ENCODE data around the gene IKBIP. TPM values are rescaled to one million over a fixed set of nuclear protein-coding genes. Genes with fewer than 3 reads are reported as not detected.

The IKBIP gene
- total and polyA plus RNA-seq, 9 of the 15 experiments (the other 6 are each of a cell fraction or from before 2014, with no cell fraction given), result 3.3 to 19.5 (median 14.9) TPM

DNA sequence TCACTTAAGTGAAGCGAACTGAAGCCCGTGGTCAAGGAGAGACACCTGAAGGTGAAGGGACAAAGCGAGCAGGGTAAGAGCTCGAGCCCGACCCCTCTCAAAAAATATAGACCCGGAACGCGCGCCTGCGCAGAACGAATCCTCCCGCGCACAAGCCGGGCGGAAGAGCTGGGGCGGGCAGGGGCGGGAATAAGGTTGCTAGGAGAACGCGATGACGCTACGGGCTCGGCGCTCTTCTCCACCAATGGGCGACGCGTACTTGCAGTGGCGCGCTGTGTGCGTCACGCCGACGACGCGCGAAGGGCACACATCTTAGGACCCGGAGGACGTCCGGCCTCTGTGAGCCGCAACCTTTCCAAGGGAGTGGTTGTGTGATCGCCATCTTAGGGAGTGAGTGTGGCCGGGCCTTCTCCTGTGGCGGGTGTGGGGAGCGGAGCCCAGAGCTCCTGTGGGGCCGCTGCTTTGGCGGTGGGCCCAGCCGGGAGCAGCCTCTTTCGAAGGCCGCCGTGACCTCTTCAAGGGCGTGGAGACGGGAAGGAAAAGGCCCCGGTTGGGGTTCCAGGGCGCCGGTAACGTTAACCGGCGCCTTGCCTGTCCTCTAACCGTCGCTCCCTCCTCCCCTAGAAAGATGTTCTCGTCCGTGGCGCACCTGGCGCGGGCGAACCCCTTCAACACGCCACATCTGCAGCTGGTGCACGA lies 51.1 kb downstream of the IKBIP start, which contains the start of gene SLC25A3 (continued):
- peak in 1 of 2 experiments; percentile 96; a peak in 2 of 4 replicates for TF ChIP-seq CSDE1 (IDR thresholded peaks at IDR 0.05)
- TF ChIP-seq CBX8 (IDR thresholded peaks at IDR 0.05; ENCODE audit: borderline replicate concordance, extremely low read depth, low read depth, low read length, poor library complexity, severe bottlenecking), result no peak
- no peak for TF ChIP-seq DDX20 (tag; IDR thresholded peaks at IDR 0.05; ENCODE audit: low read depth)
- TF ChIP-seq ZNF780A (CRISPR knock-in tag; IDR thresholded peaks at IDR 0.05), result no peak
- TF ChIP-seq CREB3 (tag; conservative IDR thresholded peaks at IDR 0.05; ENCODE audit: low read depth), result no peak
- TF ChIP-seq PCBP2 (IDR thresholded peaks at IDR 0.05; ENCODE audit: low read depth, low read length, poor library complexity, severe bottlenecking), result no peak
- peak; percentile 59 to 93 (median 87) for TF ChIP-seq YY1 (IDR thresholded peaks at IDR 0.05; ENCODE audit: borderline replicate concordance in 1 of 3, control insufficient read depth in 1 of 3, extremely low read depth in 1 of 3, insufficient read depth in 3 of 3, insufficient read length in 1 of 3, insufficient replicate concordance in 2 of 3, low read depth in 1 of 3, low read length in 2 of 3)
- TF ChIP-seq, protein P1, sequence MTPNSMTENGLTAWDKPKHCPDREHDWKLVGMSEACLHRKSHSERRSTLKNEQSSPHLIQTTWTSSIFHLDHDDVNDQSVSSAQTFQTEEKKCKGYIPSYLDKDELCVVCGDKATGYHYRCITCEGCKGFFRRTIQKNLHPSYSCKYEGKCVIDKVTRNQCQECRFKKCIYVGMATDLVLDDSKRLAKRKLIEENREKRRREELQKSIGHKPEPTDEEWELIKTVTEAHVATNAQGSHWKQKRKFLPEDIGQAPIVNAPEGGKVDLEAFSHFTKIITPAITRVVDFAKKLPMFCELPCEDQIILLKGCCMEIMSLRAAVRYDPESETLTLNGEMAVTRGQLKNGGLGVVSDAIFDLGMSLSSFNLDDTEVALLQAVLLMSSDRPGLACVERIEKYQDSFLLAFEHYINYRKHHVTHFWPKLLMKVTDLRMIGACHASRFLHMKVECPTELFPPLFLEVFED (CRISPR knock-in tag; conservative IDR thresholded peaks at IDR 0.05), result no peak
- TF ChIP-seq GMEB1 (CRISPR knock-in tag; IDR thresholded peaks at IDR 0.05), result peak; percentile 96
- TF ChIP-seq ATF7 (IDR thresholded peaks at IDR 0.05), result peak; percentile 78
- no peak for TF ChIP-seq CBFA2T3 (IDR thresholded peaks at IDR 0.05)
- TF ChIP-seq ESRRA (IDR thresholded peaks at IDR 0.05; ENCODE audit: borderline replicate concordance, low read depth), result peak; percentile 98
- TF ChIP-seq CTBP1 (IDR thresholded peaks at IDR 0.05; ENCODE audit: borderline replicate concordance), result peak; percentile 35; the same call in 1 of the 2 replicates
- no peak for TF ChIP-seq LARP7 (IDR thresholded peaks at IDR 0.05)
- no peak for TF ChIP-seq TRIM25 (IDR thresholded peaks at IDR 0.05; ENCODE audit: borderline replicate concordance)
- no peak for TF ChIP-seq ZNF785 (CRISPR knock-in tag; IDR thresholded peaks at IDR 0.05)
- peak; percentile 51; the same call in 1 of the 2 replicates for TF ChIP-seq NR2C1 (IDR thresholded peaks at IDR 0.05)
- peak; percentile 29; the same call in 1 of the 2 replicates for TF ChIP-seq NR2C1 (tag; IDR thresholded peaks at IDR 0.05)
- no peak for TF ChIP-seq BRF2 (IDR thresholded peaks at IDR 0.05; ENCODE audit: borderline replicate concordance, insufficient read depth, insufficient read length)

Data from K562 (cell line).